Heart left ventricle (tissue), 13 donors: ENCODE measurements around the gene RAPGEF5.

ENCODE experiments used
- POLR2A ChIP-seq, 2 donors: fragments of 450-650 bp; IDR thresholded peaks; one replicate each; pipeline ENCODE4 v1.6.1; 2017; ENCODE audit warnings: antibody characterized with exemption in 2 of 2, mild to moderate bottlenecking in 2 of 2, moderate library complexity in 2 of 2
- TF ChIP-seq, protein P1 (sequence below), 12 donors: fragments of 200-600 bp; sonication (generic) in 4 of 12; IDR thresholded peaks; one replicate each; pipeline versions ENCODE4 v1.5.0 to v1.8.0; 2018 to 2022; ENCODE audit warnings: antibody characterized with exemption in 12 of 12, mild to moderate bottlenecking in 5 of 12
- donor health status: ischemic (EF 13 %, LVEDD 7.1; RV severe dilation, severe dysfunction).
- donor health status: DM: no; HTN: yes; CAD: no.
- donor health status: DM: no; HTN: no; CAD: no.
- donor health status: ischemic (EF 25% LVEDD 6.9; RV normal size, moderate dysfunction).
- donor health status: ischemic (EF 25% LVEDD 5.7; RV mildly dilated, moderate dysfunction).
- donor health status: ischemic (EF 35%, LVEDD 5.7; RV mildly dilated, moderate dysfunction).
- donor health status: nonischemic (EF 11% LVEDD 7.7; RV severe dilation, severe dysfunction).
- donor health status: DM: yes; HTN: yes; CAD: no.
- donor health status: PGD.
- donor health status: ischemic (EF 29% LVEDD 5.4; RV normal size, mild dysfunction).
- donor health status: nonischemic (EF 23%, LVEDD 6.1; RV moderate dilation, normal function).

DNA sequence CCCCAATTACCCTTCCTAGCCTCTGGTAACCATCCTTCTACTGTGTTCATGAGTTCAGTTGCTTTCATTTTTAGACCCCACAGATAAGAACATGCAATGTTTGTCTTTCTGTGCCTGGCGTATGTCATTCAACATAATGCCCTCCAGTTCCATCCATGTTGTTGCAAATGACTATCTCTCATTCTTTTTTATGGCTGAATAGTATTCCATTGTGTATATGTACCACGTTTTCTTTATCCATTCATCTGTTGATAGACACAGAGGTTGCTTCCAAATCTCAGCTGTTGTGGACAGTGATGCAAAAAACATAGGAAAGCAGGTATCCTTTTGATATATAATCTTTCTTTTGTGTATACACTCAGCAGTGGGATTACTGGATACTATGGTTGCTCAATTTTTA, 51.2 kb downstream of the RAPGEF5 start:
- no peak for TF ChIP-seq POLR2A (IDR thresholded peaks at IDR 0.05)
- TF ChIP-seq, protein P1, sequence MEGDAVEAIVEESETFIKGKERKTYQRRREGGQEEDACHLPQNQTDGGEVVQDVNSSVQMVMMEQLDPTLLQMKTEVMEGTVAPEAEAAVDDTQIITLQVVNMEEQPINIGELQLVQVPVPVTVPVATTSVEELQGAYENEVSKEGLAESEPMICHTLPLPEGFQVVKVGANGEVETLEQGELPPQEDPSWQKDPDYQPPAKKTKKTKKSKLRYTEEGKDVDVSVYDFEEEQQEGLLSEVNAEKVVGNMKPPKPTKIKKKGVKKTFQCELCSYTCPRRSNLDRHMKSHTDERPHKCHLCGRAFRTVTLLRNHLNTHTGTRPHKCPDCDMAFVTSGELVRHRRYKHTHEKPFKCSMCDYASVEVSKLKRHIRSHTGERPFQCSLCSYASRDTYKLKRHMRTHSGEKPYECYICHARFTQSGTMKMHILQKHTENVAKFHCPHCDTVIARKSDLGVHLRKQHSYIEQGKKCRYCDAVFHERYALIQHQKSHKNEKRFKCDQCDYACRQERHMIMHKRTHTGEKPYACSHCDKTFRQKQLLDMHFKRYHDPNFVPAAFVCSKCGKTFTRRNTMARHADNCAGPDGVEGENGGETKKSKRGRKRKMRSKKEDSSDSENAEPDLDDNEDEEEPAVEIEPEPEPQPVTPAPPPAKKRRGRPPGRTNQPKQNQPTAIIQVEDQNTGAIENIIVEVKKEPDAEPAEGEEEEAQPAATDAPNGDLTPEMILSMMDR (IDR thresholded peaks at IDR 0.05): no peak
